Ishikawa (cell line): ENCODE results near the gene ANXA1.

ENCODE experiments used
- RAD21 ChIP-seq: IDR thresholded peaks from 2 replicates; pipeline ENCODE4 v1.6.1; 2012; ENCODE audit warnings: low read depth
- TAF1 ChIP-seq: IDR thresholded peaks from 2 replicates; pipeline ENCODE4 v1.6.1; 2012; ENCODE audit warnings: low read depth, mild to moderate bottlenecking
- USF1 ChIP-seq: IDR thresholded peaks from 2 replicates; pipeline ENCODE4 v1.6.1; 2012

GRCh38 chr9:73167614-73168013 is 15.9 kb downstream of the ANXA1 start:
- TF ChIP-seq TAF1 (no peak), USF1 (no peak), RAD21 (no peak)
